Activated T-cell treated with anti-CD3 and anti-CD28 coated beads, Interleukin-2, amount 50 U/mL, for 72 hours (primary cell): Measurements from ENCODE around the gene FAM24B. TPM values are rescaled to one million over a fixed set of nuclear protein-coding genes. Genes with fewer than 3 reads are reported as not detected.
"Not testable (repeated sequence)": the region's sequence is repeated elsewhere in the genome, so short reads cannot be mapped to it uniquely, and the experiment has no call there.

Experiments used
- ATAC-seq, 2 donors: fragments of 150-1000 bp; cut with Tn5 transposase; replicated peaks in 1 of 2; 2 replicates each; pipeline ENCODE4 v1.10.0; 2021; ENCODE audit warnings: moderate library complexity in 2 of 2, mild to moderate bottlenecking in 1 of 2
- DNase-seq, 2 donors: peaks; one replicate each; pipeline ENCODE4 v3.0.0; 2021 to 2022; ENCODE audit warnings: mixed read lengths in 1 of 2
- H3K27ac Mint-ChIP-seq: one replicate; pipeline ENCODE4 v1.8.0; 2022; ENCODE audit warnings: mild to moderate bottlenecking, moderate library complexity, mixed read lengths
- H3K27me3 Mint-ChIP-seq: one replicate; pipeline ENCODE4 v1.8.0; 2022; ENCODE audit warnings: low read depth, mixed read lengths
- H3K36me3 Mint-ChIP-seq, 2 donors: one replicate each; pipeline ENCODE4 v1.8.0; 2022; ENCODE audit warnings: mixed read lengths in 2 of 2, mild to moderate bottlenecking in 1 of 2; ENCODE audit not compliant: insufficient read depth in 2 of 2
- H3K4me1 Mint-ChIP-seq: one replicate; pipeline ENCODE4 v1.8.0; 2022; ENCODE audit warnings: low read depth, mixed read lengths
- H3K4me3 Mint-ChIP-seq, 2 donors: one replicate each; pipeline ENCODE4 v1.8.0; 2022; ENCODE audit warnings: mild to moderate bottlenecking in 2 of 2, mixed read lengths in 2 of 2, moderate library complexity in 2 of 2
- H3K9me3 Mint-ChIP-seq, 2 donors: one replicate each; pipeline ENCODE4 v1.8.0; 2022; ENCODE audit warnings: mixed read lengths in 2 of 2
- total RNA-seq, 2 donors: library from RNA; stranded (reverse); gene quantifications; one replicate each; pipeline ENCODE4 v1.2.3, GENCODE V29; 2022

The FAM24B gene, protein sequence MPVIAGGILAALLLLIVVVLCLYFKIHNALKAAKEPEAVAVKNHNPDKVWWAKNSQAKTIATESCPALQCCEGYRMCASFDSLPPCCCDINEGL
- total RNA-seq, result 10 to 100 TPM; 38.1 to 42.2 TPM

DNA sequence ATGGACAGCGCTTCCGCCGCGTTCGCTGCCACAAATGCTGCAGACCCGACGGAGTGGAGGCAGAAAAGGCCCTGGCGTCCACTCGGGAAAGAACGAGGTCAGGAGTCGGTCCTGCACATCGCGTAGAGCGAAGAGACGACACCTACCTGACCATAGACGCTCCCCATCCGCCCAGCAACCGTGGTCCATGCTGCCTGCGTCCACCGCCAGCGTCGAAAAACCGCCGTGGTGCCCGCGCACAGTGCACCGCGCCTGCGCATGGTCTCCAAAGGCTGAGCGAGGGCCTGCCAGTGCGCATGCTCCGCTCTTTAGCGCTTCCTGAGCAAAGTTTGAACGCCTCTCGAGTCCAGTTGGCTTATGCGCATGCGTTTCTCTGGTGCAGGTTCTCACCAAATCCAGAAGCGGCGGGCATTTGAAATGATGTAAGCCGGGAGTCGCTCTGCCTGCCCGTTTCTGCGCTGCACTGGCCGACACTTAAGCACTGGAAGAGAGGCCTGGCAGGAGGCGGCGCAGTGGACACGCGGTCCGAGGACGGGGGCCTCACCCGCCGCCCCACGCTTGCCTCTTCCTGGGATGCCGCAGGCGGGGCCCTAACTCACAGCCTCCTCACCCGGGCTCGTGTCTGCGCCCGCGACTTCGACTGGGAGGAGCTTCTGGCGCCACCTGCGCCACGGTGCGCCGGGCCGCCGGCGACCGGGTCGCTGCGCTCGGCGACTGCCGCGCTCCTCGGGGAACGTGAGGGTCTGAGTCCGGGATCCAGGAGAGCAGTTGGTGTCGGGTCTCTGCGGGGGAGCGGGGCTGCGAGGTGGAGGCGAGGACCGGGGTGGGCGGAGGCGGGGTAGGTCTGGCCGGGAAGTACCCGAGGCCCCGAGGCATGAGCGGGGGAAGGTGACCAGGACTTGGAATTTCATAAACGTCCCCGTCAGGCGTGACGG lies at the start of gene FAM24B:
TSS of gene FAM24B (minus strand) at position 243 of the 935 bp plus-strand sequence. CDS start 29,066 bp downstream, outside the sequence.
- peak within 1 kb of the TSS; percentile 94 to 99 for H3K4me3 Mint-ChIP-seq
- H3K4me1 Mint-ChIP-seq, result peaks cover 57% of the 10 kb centered on the region
- ATAC-seq (peak; percentile 83 to 85), DNase-seq (peak; percentile 94 to 96)
- no peaks in the 10 kb centered on the region for H3K9me3 Mint-ChIP-seq
- H3K36me3 Mint-ChIP-seq, result peaks cover 9 to 14% of the 10 kb centered on the region in 2 donors
- no peaks in the 10 kb centered on the region for H3K27me3 Mint-ChIP-seq
- peak within 1 kb of the TSS; percentile 97 for H3K27ac Mint-ChIP-seq

DNA sequence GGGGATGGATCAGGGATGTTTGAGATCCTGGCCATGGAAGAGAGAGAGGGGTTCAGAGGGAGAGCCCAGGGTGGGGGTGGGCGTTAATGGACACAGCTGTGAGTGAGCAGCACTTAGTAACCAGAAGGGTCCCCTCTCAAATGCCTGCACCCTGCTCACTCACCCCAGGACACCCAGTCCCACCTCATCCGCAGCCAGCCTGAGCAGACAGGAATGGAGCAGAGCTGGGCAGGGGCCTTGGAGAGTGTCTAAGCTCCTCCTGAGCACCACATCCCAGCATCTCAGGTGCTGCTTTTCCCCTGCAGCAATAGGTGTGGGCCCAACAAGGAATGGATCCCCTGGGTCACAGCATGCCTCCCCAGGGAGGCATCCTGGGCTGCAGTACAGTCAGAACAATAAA lies 36.3 kb upstream of the FAM24B start:
- Mint-ChIP-seq H3K27ac (no peak overlapping the region), H3K27me3 (no peaks in the 10 kb centered on the region), H3K4me3 (no peak overlapping the region), H3K36me3 (peaks cover 0 to 4% of the 10 kb centered on the region in 2 donors), H3K4me1 (no peaks in the 10 kb centered on the region), H3K9me3 (peaks cover 2 to 10% of the 10 kb centered on the region in 2 donors)
- ATAC-seq, result no peak
- DNase-seq, result no peak

DNA sequence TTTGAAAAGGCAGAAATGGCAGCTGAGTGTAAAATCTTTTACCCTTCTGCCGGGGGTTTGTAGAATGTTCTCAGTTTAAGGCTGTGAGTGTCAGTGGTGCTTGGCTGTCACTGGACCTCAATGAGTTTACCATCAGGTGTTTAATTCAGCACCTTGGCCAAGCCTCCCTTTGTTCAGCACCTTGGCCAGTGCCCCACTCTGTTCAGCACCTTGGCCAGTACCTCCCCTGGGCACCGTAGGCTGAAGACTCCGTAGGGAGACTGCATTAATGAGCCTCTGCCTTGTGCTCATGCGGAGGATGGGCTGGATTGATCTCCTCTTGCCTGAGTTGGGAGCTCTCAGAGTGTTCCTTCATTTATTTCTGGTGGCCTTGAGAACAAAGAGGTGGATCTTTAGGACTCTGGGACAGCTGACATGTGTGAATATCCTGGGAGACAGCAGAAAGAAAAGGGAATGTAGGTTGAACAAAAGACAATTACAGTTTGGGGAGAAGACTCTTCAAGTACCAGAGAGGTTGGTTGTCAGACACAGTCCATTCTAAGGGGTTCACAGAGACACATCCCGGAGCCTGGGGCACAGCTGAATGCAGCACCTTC lies 32.6 kb upstream of the FAM24B start:
- no peaks in the 10 kb centered on the region for H3K36me3 Mint-ChIP-seq
- H3K4me1 Mint-ChIP-seq, result no peaks in the 10 kb centered on the region
- peaks cover 0 to 5% of the 10 kb centered on the region in 2 donors for H3K9me3 Mint-ChIP-seq
- no peak overlapping the region for H3K27ac Mint-ChIP-seq
- peaks cover 14% of the 10 kb centered on the region for H3K27me3 Mint-ChIP-seq
- H3K4me3 Mint-ChIP-seq, result no peak overlapping the region
- DNase-seq (peak; percentile 53 to 63), ATAC-seq (peak; percentile 50 to 64)

DNA sequence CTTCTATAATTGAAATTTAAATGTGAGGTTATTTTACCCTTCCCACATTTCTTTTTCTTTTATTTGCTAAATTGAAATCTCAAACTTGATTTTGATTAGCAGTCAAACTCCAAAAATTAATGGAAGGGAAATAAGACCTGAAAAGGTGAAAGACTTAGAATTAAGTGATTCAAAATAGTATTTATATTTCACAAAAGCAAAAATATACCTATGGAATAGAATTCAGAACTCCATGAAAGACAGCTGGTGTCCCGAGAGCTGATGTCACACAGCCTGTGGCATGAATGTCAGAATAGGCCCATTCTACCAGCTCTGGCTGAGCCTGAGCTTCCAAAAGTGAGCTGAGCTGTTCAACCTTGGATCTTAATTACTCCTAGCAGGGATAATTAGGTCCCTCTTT lies 30.9 kb upstream of the FAM24B start, which contains the start of gene FAM24A:
TSS of gene FAM24A (plus strand) at position 301 of the 400 bp plus-strand sequence. CDS start 1,025 bp downstream, outside the sequence.
- Mint-ChIP-seq H3K27me3 (peaks cover 19% of the 10 kb centered on the region), H3K4me1 (no peaks in the 10 kb centered on the region), H3K9me3 (peaks cover 0 to 1% of the 10 kb centered on the region in 2 donors), H3K4me3 (no peak within 1 kb of the TSS), H3K27ac (no peak within 1 kb of the TSS), H3K36me3 (no peaks in the 10 kb centered on the region)
- ATAC-seq (no peak), DNase-seq (no peak)

DNA sequence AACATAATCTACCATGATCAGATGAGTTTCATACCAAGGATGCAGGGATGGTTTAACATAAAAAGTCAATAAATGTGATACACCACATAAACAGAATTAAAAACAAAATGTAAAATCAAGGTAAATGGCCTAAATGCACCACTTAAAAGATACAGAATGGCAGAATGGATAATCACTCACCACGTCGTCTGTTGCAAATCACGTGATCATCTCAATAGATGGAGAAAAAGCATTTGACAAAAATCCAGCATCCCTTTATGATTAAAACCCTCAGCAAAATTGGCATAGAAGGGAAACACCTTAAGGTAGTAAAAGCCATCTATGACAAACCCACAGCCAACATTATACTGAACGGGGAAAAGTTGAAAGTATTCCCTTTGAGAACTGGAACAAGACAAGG lies 24.5 kb upstream of the FAM24B start:
- Mint-ChIP-seq H3K9me3 (peaks cover 10 to 15% of the 10 kb centered on the region in 2 donors), H3K27me3 (peaks cover 41% of the 10 kb centered on the region), H3K36me3 (peaks cover 6 to 10% of the 10 kb centered on the region in 2 donors)
- ATAC-seq, H3K4me1 Mint-ChIP-seq, DNase-seq, H3K4me3 Mint-ChIP-seq, H3K27ac Mint-ChIP-seq: not testable (repeated sequence)

DNA sequence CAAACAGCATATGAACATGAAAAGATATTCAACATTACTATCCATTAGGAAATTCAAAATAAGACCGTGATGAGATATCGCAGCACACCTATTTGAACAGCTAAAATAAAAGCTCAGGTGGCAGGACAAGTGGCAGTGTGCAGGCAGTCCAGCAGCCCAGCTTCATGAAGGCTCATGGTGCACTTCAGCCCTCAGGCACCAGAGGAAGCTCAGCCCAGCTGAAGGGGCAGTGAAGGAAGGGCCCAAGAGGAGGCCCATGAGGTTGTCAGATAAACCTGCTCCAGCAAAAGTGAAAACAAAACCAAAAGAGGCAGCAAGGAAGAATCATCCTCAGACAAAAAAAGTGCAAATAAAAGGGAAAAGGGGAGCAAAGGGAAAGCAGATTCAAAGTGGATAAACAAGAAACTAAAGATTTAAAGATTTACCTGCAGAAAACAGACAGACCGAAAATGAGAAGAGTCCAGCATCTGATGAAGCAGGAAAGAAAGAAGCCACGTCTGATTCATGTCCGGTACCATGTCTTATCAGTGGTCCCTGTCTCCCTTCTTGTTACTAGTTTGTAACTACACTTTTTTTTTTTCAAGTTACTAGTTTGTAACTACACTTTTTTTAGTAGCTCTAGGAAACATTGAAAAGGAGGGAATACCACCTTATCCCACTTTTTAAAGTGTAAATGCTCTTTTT lies 15.0 kb upstream of the FAM24B start:
- ATAC-seq (no peak), DNase-seq (no peak)
- Mint-ChIP-seq H3K9me3 (no peaks in the 10 kb centered on the region), H3K36me3 (peaks cover 2% of the 10 kb centered on the region in 2 donors), H3K27ac (no peak overlapping the region), H3K4me3 (no peak overlapping the region), H3K4me1 (no peaks in the 10 kb centered on the region), H3K27me3 (no peaks in the 10 kb centered on the region)

DNA sequence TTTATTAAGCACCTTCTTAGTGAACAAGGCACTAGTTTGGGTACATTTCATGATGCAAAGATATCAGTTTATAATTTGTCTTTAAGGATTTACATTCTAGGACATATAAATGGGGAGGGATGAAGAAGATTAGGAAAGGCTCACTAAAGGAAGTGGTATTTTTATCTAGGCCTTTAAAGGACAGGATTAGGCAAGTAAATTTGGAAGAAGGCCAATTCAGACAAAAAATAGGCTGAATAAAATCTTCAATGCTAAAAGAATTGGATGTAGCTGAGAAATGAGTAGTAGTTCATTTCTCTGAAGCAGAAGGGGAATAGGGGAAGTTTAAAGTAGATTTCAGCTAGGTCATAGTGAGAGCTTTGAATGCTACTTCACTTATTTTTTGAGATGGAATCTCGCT lies 4.8 kb upstream of the FAM24B start:
- H3K4me3 Mint-ChIP-seq, result no peak overlapping the region
- DNase-seq (no peak), ATAC-seq (no peak)
- H3K9me3 Mint-ChIP-seq, result no peaks in the 10 kb centered on the region
- H3K27ac Mint-ChIP-seq, result no peak overlapping the region
- peaks cover 25% of the 10 kb centered on the region for H3K4me1 Mint-ChIP-seq
- peaks cover 10 to 14% of the 10 kb centered on the region in 2 donors for H3K36me3 Mint-ChIP-seq
- H3K27me3 Mint-ChIP-seq, result no peaks in the 10 kb centered on the region

DNA sequence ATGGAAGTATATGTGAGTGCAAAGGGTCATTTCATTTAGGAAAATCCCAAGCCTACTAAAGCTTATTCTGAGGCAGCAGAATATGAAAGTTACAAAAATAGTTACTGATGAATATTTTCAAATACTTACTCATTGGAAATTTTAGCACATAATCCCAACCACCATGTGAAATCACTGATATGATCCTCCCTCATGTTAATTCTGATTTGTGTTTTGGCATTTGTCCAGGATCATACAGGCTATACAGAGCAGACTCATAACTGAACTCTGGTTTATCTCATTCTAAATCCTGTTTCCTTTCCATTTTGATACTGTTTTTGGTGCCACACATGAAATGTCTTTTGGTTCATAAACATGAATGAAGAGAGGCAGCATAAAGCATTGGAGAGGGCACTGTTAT lies 3.4 kb upstream of the FAM24B start:
- ATAC-seq (peak in 1 of 2 donors; percentile 19), DNase-seq (no peak)
- no peaks in the 10 kb centered on the region for H3K27me3 Mint-ChIP-seq
- peaks cover 36% of the 10 kb centered on the region for H3K4me1 Mint-ChIP-seq
- peak overlapping the region; percentile 34 for H3K27ac Mint-ChIP-seq
- H3K9me3 Mint-ChIP-seq, result no peaks in the 10 kb centered on the region
- H3K36me3 Mint-ChIP-seq, result peaks cover 8 to 14% of the 10 kb centered on the region in 2 donors
- H3K4me3 Mint-ChIP-seq, result peak overlapping the region in 1 of 2 donors; percentile 26

DNA sequence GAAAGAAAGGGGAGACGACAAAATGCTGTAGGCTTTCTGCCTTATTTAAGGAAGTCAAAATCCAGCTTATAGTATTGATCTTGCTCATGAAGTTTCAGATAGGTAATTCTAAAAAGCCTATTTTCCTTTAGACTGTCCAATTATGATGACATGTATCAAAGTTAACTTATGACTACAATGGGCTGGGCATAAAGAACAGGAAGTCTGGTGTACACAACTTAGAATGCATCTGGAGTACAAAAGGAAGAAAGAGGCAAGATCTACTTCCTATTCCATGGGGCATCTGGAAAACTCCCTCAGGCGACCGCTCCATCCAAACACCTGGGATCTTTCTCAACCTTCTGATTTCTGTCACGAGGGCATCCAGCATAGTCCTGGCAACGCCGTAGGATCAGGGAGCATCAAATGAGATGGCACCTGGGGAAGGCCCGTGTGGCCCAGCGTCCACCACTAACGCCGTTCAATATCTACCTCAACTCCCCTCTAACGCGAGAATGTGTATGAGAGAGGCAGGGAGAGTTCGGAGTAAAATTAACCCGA lies 512 bp downstream of the FAM24B start:
- ATAC-seq (peak; percentile 39 to 55), DNase-seq (no peak)
- Mint-ChIP-seq H3K36me3 (peaks cover 9 to 18% of the 10 kb centered on the region in 2 donors), H3K9me3 (no peaks in the 10 kb centered on the region), H3K4me1 (peaks cover 65% of the 10 kb centered on the region), H3K27me3 (no peaks in the 10 kb centered on the region), H3K27ac (peak overlapping the region; percentile 97), H3K4me3 (peak overlapping the region; percentile 94 to 99)

DNA sequence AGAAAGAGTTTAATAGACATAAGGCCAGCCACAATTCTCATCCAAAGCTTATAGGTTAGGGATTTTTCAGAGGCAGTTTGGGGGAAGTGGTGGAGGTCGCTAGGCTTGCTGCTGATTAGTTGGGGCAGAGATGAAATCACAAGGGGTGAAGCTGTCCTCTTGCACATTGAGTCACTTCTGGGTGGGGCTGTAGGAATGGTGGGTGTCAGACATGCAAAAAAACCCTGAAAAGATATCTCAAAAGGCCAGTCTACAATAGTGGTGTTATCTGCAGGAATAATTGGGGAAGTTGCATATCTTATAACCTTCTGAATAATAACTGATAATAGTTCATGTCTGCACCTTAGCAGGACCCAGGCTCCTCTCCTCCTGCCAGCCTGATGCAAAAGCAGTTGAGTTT lies 2.1 kb downstream of the FAM24B start:
- peak; percentile 5 to 18 for DNase-seq
- peak overlapping the region; percentile 94 to 99 for H3K4me3 Mint-ChIP-seq

DNA sequence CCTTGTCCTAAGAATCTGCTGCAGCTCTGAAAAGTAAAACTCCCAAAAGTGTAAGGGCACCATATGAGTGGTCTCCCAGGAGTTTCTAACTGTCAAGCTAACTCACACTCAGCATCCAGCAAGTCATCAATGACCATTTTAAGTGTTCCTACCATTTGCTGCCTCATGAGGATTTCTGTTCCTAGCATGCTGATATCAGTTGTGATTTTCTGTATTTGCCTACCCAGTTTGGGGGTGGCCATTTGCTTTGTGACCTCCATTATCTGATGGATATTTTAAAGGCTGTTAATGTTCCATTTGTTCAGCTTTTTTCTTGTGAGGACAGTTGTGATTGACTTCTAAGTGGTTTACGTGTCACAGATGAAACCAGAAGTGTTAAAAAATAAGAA lies 2.9 kb downstream of the FAM24B start:
- H3K9me3 Mint-ChIP-seq, result peaks cover 0 to 1% of the 10 kb centered on the region in 2 donors
- ATAC-seq (no peak), DNase-seq (no peak)
- no peak overlapping the region for H3K27ac Mint-ChIP-seq
- no peak overlapping the region for H3K4me3 Mint-ChIP-seq
- no peaks in the 10 kb centered on the region for H3K27me3 Mint-ChIP-seq
- H3K4me1 Mint-ChIP-seq, result peaks cover 57% of the 10 kb centered on the region
- peaks cover 10 to 29% of the 10 kb centered on the region in 2 donors for H3K36me3 Mint-ChIP-seq

More for the DNA sequence above, 2.1 kb downstream of the FAM24B start:
- peaks cover 9 to 25% of the 10 kb centered on the region in 2 donors for H3K36me3 Mint-ChIP-seq
- no peaks in the 10 kb centered on the region for H3K9me3 Mint-ChIP-seq
- ATAC-seq, result no peak
- H3K27me3 Mint-ChIP-seq, result no peaks in the 10 kb centered on the region
- no peak overlapping the region for H3K27ac Mint-ChIP-seq
- H3K4me1 Mint-ChIP-seq, result peaks cover 63% of the 10 kb centered on the region

DNA sequence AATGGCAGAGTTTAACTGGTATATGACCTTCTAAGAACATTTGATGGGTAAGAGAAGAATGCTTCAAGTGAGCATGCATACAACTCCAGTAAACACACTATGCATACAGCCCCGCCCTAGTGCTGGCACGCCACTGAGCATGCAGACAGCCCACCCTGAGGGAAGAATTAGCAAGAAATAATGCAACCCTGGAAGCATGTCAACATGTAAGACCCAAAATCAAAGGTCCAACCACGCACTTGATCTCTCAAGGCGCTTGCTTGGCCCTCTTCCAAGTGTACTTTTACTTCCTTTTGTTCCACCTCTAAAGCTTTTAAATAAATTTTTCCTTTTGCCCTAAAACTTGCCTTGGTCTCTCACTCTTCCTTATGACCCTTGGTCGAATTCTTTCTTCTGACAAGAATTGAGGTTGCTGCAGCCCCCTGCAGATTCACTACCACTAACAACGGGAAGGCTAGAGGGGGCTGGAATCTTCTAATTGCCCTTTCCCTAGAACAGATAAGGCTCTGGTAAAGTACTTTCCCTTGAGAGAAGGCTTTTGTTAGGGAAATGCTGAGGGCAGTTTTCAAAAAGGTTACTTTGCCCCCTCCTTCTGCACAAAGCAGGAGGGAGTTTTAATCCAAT lies 3.4 kb downstream of the FAM24B start:
- peaks cover 55% of the 10 kb centered on the region for H3K4me1 Mint-ChIP-seq

More for the DNA sequence above, 3.4 kb downstream of the FAM24B start:
- Mint-ChIP-seq H3K27ac (no peak overlapping the region), H3K4me3 (no peak overlapping the region), H3K36me3 (peaks cover 10 to 29% of the 10 kb centered on the region in 2 donors), H3K27me3 (no peaks in the 10 kb centered on the region), H3K9me3 (peaks cover 0 to 1% of the 10 kb centered on the region in 2 donors)
- ATAC-seq (no peak), DNase-seq (no peak)
